Measurements from ENCODE around the gene MIA.
A peak's percentile ranks its signal among the peaks of the same experiment; 100 is the strongest.
"Not testable (repeated sequence)": the region's sequence is repeated elsewhere in the genome, so short reads cannot be mapped to it uniquely, and the experiment has no call there.

Gene MIA

DNA sequence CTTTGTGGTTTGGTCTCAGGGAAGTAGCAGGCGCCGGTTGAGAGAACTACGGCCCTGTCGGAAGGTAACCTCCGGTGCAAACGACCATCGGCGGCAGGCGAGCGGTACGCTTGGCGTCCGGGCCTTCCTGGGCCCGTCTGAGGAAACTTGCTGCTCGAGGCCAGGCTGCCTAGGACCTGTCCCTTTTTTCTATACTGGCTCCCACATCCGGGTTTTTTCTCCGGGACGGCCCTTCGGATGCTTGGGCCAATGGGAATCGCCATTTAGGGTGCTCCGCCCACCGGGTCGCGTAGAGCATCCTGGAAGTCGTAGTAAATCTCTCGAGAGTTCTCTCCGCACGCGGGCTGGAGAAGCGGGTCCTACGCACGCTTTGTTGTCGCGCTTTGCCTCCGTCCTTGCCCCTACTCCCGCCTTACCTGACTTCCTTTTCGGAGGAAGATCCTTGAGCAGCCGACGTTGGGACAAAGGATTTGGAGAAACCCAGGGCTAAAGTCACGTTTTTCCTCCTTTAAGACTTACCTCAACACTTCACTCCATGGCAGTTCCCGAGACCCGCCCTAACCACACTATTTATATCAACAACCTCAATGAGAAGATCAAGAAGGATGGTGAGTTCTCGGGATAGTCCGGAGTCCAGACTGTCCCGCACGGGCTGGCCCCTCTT, 24.3 kb upstream of the MIA start, which contains the start of gene SNRPA:
TSS of gene SNRPA (plus strand) at position 330 of the 664 bp plus-strand sequence. CDS start at position 536, 206 bp downstream.
- no peak for DNase-seq (ENCODE audit: low spot score)

GRCh38 chr19:40752257-40752781, 23.0 kb upstream of the MIA start:
- no peak for DNase-seq (ENCODE audit: low spot score)

DNA sequence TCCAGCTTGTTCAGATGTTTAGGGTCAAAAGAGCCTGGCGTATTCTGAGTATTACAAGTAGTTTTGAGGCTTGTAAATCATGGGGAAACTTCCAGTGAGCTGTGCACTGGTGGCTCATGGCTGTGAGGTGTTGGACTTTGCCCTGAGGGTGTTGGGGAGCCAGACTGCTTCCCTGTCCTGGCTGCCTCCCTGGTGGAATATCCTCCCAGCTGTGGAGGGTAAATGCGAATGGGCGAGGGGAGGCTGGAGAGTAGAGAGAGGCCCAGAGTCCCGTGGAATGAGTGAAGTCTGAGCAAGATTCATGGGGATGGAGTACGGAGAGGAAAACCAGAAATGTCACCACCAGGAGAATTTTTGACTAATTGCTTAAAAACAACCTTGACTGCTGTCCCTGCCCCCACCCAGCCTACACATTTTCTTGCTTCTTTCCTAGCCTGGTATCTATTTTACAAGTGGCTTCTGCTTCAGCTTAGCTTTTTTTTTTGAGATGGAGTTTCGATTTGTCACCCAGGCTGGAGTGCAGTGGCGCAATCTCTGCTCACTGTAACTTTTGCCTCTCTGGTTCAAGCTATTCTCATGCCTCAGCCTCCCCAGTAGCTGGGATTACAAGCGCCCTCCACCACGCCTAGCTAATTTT, 20.6 kb upstream of the MIA start:
- no peak for DNase-seq (ENCODE audit: low spot score)

- DNase-seq (ENCODE audit: low spot score), result no peak
Measured at GRCh38 chr19:40755248-40755624, 20.1 kb upstream of the MIA start.

GRCh38 chr19:40755791-40756190, 19.5 kb upstream of the MIA start:
- no peak for DNase-seq (ENCODE audit: low spot score)

DNA sequence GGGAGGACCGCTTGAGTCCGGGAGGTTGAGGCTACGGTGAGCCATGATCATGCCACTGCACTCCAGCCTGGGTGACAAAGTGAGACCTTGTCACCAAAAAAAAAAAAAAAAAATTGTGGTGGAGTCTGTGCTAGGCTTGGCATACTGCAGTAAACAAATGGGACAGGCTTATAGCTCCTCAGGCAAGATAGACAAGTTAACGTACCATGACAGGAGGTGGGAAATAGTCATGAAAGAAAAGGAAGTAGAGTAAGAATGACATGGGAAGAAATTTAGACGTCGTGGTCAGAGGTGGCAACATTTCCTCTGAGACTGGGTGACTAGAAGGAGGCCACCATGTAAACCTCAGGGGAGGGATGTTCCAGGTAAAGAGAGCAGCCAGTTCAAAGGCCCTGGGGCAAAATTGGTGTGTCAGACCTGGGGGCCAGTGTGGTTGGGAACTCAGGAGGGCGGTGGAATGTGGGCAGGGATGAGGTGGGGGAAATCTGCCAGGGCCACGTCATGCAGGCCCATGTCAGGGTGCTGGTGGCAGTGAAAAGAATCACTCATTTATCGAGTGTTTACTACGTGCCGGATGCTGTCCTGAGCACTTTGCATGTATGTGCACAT, 18.7 kb upstream of the MIA start:
- DNase-seq (ENCODE audit: low spot score), result no peak

DNA sequence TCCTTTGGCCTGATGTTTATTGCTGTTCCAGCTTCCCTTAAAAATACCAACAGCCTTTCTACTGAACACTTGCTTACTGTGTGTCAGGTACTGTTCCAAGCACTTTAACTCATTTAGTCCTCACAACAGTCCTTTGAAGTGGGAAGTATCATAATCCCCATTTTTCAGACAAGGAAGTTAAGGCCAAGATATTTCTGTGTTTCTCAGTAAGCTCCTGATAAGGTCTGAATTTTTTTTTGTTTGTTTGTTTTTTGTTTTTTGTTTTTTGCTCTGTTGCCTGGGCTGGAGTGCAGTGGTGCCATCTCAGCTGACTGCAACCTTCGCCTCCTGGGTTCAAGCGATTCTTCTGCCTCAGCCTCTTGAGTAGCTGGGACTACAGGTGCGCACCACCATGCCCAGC, 16.8 kb upstream of the MIA start:
- DNase-seq (ENCODE audit: low spot score), result no peak

GRCh38 chr19:40759352-40759751, 16.0 kb upstream of the MIA start:
- DNase-seq (ENCODE audit: low spot score), result no peak

DNA sequence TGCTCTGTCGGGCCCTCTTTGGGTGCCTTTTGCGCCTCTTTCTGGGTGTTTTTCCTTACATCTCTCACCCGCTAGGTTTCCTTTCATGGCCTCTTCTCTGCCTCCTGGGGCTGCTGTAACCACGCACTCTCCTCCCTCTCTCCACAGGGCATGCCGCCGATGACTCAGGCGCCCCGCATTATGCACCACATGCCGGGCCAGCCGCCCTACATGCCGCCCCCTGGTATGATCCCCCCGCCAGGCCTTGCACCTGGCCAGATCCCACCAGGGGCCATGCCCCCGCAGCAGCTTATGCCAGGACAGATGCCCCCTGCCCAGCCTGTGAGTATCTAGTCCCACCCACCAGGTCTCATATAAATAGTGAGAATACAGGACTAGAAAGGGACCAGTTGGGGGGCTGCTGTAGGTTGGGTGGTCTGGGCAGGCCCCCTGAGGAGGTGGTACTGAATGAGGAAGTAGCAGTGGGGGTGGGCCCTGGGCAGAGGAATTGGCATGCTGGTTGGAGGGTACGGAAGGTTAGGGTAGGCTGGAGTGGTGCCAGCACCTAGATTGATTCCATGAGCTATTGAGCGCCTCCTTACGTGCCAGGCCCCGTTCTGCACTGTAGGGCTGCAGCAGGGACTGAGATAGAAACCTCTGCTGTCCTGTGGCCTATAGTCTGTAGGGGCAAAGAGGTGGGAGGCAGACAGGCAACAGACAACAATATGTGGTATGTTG, 12.4 kb upstream of the MIA start:
- no peak for DNase-seq (ENCODE audit: low spot score)

DNA sequence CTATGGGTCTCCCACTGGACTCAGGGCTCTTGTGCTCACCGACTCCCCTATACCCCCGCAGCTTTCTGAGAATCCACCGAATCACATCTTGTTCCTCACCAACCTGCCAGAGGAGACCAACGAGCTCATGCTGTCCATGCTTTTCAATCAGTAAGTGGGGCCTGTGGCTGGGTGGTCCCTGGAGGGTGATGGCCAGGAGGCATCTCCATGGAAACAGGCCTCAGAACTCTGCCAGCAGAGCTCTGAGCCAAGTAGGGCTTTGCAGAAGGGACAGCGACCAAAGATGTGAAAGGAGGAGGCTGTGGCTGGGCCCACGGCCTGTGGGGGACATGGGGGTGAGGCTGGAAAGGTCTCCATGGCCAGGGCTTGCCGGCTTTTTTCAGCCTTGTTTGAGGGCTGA, 11.8 kb upstream of the MIA start:
- DNase-seq (ENCODE audit: low spot score), result no peak

DNA sequence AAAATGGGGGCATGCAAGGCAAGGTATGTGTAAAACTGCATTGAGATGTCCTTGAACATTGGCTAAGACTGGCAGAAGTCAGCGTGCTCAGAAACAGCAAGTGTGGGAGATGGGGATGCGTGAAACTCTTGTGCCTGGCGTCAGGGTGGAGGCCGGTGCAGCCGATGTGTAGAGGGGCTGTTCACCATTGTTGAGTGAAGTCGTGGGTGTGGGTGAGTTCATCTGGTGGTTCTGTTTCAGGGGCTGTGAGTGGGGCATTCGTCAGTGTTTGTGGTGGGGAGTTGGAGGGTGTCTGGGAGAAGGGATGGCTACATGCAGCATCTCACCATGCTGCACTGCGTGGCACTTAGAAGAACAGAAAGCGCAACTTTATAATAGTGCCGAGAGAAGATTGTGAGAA, 11.4 kb upstream of the MIA start:
- no peak for DNase-seq (ENCODE audit: low spot score)

DNA sequence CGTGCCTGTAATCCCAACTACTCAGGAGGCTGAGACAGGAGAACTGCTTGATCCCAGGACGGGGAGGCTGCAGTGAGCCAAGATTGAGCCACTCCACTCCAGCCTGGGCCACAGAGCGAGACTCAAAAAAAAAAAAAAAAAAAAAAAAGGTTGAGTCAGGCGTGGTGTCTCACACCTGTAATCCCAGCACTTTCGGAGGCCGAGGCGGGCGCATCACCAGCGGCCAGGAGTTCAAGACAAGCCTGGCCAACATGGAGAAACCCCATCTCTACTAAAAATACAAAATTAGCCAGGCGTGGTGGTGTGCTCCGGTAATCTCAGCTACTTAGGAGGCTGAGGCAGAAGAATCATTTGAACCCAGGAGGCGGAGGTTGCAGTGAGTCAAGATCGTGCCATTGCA, 8.9 kb upstream of the MIA start:
- not testable (repeated sequence) for DNase-seq (ENCODE audit: low spot score)

DNA sequence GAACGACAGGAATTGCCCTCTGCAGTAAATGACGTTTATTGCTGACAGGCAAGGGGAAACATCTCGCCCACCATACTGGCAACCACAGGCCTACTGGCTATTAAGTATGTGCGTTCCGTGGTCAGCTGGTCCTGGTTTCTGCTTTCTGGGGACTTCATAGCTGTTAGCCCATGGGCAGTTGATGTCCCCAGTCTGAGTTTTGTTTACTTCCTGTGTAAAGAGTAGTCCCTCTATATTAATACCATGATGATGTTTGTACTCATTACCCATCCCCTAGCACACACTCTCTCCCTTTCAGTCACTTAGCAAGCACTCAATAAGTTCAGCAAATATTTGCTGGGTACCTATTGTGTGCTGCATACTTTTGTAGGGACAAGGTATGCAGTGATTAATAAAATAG, 6.5 kb upstream of the MIA start:
- no peak for DNase-seq (ENCODE audit: low spot score)

GRCh38 chr19:40771101-40771862, 4.0 kb upstream of the MIA start:
- not testable (repeated sequence) for DNase-seq (ENCODE audit: low spot score)

- DNase-seq (ENCODE audit: low spot score), result no peak
Measured at GRCh38 chr19:40775632-40776022, 306 bp downstream of the MIA start.

GRCh38 chr19:40776364-40776763, 1.0 kb downstream of the MIA start:
- no peak for DNase-seq (ENCODE audit: low spot score)

DNA sequence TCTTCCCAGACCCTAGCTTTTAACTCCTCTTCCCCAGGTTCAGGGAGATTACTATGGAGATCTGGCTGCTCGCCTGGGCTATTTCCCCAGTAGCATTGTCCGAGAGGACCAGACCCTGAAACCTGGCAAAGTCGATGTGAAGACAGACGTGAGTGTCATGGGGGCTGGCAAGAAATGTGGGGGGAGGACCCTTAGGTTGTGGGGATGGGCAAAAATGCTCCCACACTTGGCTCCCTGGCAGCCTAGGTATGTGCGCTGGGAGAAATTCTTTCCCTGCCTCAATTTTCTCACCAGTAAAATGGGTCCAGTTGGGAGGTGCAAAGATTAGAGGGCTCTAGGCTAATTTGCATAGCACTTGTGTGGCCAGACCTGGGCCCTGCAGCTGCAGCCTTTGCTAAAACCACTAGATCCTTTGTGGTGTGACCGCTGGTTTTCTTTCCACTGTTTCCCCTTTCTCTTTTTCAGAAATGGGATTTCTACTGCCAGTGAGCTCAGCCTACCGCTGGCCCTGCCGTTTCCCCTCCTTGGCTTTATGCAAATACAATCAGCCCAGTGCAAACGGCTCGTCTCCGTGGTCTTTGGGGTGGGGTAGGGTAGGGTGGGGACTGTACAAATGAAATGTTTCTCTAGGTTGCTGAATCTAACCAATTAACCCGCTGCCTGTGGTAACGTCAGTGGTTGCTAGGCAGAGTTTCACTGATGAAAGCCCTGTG, 1.8 kb downstream of the MIA start:
- DNase-seq (ENCODE audit: low spot score), result peak; percentile 90

- DNase-seq (ENCODE audit: low spot score), result no peak
Measured at GRCh38 chr19:40777645-40777936, 2.3 kb downstream of the MIA start.

GRCh38 chr19:40777937-40778705, 2.8 kb downstream of the MIA start, which contains the start of gene RAB4B:
RAB4B (plus strand) TSS chr19:40778247; CDS start chr19:40778376, 129 bp downstream.
- DNase-seq (ENCODE audit: low spot score), result peak; percentile 100

- no peak for DNase-seq (ENCODE audit: low spot score)
Measured at GRCh38 chr19:40778706-40779284, 3.5 kb downstream of the MIA start.

All from left forelimb (tissue), 1 donor.